Stimulated activated CD4-positive, alpha-beta T cell treated with anti-CD3 and anti-CD28 coated beads, Interleukin-12 subunit alpha, Interleukin-12 subunit beta, amount 100 ng/mL, for 48 hours (primary cell): Measurements from ENCODE around the gene AGR2.

Source experiments
- DNase-seq, 3 donors: peaks; one replicate each; pipeline ENCODE4 v3.0.0-alpha.2; 2020; ENCODE audit warnings: low read depth in 2 of 3, low spot score in 1 of 3

Gene AGR2

GRCh38 chr7:16743236-16743635 lies 61.6 kb downstream of the AGR2 start:
- no peak for DNase-seq

GRCh38 chr7:16742547-16742946 lies 62.3 kb downstream of the AGR2 start:
- no peak for DNase-seq
